Stimulated activated CD4-positive, alpha-beta T cell treated with anti-CD3 and anti-CD28 coated beads, TNF-alpha, amount 100 ng/mL, for 4 hours (primary cell): ENCODE results near the gene HSPBP1.

Source experiments
- DNase-seq, 3 experiments: peaks; one replicate each; pipeline ENCODE4 v3.0.0-alpha.2; 2020; ENCODE audit warnings: low read depth in 3 of 3

The HSPBP1 gene

GRCh38 chr19:55216461-55217198, 63.3 kb downstream of the HSPBP1 start:
- peak in 1 of 3 experiments; percentile 18 for DNase-seq

- DNase-seq: no peak
Measured at GRCh38 chr19:55213547-55213946, 66.4 kb downstream of the HSPBP1 start.

GRCh38 chr19:55212447-55212846, 67.5 kb downstream of the HSPBP1 start:
- DNase-seq: no peak
